ENCODE data around the gene GRID1. TPM values are rescaled to one million over a fixed set of nuclear protein-coding genes. Genes with fewer than 3 reads are reported as not detected.
"Not testable (repeated sequence)": the region's sequence is repeated elsewhere in the genome, so short reads cannot be mapped to it uniquely, and the experiment has no call there.

Gene GRID1
- polyA plus RNA-seq, 12 donors, result 3.0 to 7.0 (median 4.9) TPM; not detected in 2

DNA sequence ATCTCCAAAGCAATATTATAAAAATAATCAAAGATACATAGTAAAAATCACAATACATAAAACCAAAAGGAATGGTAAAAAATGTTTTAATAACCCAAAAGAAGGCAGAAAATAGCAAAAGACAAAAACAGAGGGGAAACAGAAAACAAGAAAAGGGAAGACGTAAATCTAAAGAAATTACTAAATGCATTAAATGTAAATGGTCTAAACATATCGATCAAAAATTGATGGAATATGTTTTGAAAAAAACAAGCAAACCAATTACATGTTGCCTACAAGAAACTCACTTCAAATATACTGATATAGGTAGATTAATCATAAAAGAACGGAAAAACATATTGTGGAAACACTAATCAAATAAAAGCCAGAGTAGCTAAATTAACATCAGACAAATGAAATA lies 369.1 kb downstream of the GRID1 start:
- DNase-seq, result no peak

DNA sequence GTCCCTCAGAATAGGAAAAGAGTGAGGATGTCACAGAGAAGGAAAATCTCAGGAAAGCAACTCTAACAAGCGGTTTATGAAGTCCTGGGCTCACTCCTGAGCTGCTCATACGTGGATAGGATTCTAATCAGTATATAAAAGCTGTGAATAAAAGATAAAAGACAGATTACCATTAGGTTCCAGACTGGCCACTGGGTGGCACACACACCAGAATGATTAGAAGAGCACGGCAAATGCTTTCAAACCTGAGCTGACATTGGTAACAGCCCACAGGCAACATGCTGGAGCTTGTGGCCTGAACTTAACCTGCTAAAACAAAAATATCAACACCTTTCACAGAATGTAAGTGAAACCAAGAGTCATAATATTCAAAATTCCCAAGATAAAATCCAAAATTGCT lies 370.8 kb downstream of the GRID1 start:
- DNase-seq, result no peak

DNA sequence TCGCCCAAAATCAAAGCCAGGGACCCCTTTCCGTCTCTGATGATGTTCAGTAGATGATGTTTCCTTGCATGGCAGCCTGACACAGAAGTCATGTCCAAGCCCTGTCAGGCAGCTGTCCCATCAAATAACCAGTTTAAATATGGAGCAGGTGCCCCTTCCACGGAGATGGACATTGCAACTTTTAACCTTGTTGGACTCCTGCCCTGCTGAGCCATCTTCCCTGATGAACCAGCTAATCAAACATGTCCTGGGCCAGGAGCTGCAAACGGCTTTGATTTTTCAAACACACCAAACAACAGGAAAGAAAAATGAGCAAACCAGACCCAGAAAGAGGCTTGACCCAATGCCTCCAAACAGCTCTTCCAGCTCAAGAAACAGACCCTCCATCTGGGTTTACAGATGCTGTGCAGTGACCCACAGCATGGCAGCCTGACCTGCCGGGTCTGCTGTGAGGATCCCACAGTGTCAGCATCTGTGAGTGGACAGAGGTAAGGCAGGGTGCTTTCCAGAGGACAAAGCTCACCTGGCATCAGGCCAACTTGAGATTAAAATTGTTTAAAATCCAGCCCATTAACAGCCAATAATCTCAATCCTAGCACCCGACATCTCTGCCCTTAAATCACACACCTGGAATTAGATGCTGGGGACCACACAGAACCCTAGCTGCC lies 372.6 kb downstream of the GRID1 start:
- no peak for DNase-seq

DNA sequence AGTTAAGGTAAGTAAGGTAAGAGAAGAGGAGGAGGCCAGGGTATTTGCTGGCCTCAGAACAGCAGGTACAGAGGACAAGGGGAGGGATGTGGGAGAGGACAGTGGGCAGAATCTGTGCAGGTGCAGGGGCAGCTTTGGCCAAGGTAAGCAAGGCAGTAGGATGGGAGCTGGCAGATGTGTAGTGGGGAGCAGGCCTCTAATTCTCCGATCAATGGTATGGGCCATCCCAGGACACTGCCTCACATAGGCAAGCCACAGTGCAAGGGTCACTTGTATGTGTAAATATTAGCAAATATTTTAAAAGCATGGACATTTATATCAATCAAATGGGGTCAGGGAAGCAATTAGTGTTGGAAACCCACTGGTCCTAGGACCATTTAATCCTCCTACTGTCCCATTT lies 373.5 kb downstream of the GRID1 start:
- no peak for DNase-seq

DNA sequence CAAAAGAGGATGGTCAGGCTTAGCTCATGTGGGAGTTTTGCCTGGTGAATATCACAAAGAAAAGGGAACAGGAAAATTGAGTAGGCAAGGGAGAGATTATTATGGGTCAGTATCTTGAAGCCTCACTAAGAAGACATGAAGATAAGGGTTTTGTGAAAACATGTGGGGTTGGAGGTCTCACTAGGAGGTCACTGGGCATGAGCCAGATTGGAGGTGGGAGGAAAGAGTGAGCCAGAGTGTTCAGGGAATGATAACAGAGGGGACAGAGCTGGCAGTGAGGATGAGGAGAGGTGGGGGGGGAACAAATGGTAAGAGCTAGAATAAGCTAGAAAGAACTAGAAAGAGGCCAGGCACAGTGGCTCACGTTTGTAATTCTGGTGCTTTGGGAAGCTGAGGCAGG lies 374.3 kb downstream of the GRID1 start:
- DNase-seq, result no peak

DNA sequence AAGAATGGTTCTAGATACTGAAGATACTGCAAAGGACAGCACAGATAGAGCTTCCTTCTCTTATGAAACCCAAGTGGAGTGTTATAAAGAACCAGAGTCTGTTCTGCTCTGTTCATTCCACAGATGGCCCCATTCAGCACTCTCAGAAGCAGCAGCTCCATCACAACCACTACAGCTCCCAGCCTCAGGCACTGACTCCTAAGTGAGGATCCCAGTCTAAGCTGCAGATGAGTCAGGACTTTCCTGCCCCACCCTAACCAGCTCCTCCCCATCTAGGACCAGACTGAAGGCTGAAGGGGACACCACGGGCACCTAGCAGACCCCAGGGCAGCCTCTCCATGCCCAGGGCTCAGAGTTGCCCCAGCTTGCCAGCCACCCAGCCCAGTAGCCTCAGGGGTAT lies 379.8 kb downstream of the GRID1 start:
- DNase-seq, result no peak

DNA sequence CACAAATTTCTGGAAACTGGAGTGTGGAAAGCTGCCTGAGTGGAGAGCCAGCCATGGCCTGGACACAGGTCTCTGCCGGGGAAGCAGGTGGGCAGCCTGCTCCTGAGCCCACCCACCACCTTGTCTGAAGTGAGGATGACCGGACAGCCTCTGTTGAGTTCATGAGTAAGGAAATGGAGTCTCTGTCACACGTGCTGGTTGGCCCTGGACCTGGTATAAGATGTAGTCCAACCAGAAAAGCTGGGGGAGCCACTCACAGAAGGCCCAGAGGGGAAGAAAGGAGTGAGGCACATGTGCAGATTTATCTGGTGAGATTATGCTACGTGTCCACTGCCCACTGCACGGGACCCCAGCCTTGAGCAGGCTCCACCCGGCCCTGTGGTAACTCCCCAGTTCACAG lies 383.5 kb downstream of the GRID1 start:
- DNase-seq, result no peak

DNA sequence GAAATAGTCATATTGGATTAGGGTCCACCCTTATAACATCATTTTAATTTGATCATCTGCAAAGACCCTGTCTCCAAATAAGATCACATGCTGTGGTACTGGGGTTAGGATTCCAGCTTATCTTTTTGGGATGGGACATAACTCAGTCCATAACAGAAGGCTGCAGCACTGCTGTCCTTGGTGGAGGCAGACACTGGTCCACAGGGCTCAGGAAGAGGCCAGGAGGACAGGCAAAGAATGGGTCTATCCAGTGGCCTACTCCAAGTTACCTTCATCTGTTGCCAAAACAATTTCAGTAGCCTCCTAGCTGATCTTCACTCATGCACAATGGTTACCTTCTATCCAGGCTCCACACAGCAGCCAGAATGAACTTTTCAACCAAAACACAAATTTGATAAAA lies 387.0 kb downstream of the GRID1 start:
- no peak for DNase-seq

DNA sequence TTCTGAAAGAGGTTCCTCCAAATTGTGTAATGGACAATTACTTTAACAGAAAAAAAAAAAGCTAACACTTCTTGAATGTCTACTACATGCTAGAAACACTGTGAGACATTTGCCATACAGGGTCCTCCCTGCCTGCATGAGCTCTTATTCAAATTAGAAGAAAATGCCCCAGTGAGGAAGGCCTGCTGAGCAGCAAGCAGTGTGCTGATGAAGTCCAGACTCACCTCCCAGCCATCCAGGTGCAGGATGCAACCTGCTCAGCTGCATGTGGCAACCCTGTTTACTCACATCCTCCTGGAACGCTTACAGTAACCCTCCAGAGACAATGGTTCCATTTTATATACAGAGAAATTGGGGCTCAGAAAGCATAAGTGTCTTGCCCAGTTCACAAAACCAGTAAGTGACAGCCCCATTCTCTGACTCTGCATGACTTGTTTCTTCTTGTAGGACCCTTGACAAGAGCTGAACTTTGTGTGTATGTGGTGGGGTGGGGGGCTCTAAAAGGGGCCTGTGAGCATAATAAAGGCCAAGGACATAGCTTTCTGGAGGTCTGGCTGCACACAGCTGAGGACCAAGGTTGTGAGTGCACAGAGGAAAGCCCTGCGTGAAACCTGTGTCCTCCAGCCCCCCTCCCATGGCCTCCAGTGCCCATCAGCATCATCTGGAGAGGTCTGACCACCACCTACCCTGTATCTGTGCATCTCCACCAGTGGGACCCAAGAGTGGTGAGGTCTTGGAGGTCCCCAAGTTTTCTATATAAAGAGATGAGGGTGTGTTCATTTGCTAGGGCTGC lies 387.8 kb downstream of the GRID1 start:
- no peak for DNase-seq

DNA sequence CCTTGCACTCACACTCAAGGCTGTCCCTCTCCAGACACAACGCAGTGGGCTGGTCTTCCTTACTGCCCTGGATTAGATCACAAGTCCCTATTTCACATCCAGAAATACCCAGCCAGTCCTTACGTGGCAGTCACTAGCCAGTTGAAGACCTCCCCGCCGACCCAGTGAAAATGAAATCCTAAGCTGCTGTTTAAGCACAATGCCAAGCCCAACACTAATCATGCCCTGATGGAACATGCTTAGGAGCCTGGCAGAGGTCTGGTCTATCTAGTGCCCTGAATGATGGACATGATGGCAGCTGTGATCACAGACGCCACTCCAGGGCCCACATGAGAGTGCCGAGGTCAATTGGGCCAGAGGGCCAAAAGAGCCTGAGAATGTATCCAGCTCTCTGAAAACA lies 389.0 kb downstream of the GRID1 start:
- no peak for DNase-seq

DNA sequence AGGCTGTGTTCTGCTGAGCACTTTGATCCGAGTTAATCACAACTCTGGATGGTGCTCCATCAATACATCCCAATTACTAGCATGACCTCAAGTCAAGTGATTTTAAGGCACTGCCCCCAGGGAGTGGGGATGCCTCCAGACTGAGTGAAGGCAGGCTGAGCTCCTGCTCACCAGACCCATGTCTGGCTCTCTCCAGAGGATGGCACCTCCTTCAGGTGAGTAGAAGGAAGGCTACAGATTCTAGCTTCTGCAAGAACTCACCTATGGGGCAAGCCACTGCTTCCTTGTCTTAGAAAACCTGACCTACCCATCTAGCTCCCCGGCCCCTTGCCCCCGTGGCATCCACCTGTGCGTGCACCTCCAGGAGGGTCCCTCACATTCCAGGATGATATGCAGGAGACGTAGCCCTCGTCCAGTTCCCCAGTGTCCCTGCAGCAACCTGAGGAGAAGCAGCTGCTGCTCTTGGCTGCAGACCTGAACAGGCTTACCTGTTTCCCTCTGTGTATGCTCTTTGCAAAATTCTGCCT lies 390.3 kb downstream of the GRID1 start:
- DNase-seq, result no peak

DNA sequence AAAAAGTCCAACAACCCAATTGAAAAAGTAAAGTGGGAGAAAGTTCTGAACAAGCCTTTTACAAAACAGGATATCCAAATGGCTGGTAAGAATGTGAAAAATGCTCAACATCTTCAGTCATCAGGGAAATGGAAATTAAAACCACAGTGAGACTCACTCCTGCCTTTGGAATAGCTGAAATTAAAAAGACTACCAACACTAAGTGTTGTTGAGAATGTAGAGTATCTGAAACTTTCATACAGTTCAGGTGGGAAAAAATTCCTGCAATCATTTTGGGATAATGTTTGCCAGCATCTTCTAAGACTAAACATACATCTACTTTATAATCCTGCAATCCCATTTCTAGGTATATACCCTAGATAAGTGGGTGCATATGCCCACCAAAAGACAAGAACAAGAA lies 395.1 kb downstream of the GRID1 start:
- no peak for DNase-seq

DNA sequence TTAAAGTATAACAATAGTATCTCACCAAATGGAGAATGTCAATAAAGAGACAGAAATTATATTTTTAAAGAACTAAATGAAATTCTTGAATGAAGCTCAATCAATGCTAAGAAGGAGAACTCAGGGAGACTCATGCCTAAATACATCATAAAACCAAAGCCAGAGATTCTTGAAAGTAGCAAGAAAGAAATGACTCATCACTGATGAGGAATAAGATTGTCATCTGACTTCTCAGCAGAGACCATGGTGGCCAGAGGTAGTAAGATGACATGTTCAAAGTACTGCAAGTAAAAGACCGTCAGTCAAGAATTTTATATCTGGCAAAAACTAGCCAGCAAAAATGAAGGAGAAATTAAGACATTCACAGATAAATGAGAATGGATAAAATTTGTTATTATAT lies 399.0 kb downstream of the GRID1 start:
- no peak for DNase-seq

DNA sequence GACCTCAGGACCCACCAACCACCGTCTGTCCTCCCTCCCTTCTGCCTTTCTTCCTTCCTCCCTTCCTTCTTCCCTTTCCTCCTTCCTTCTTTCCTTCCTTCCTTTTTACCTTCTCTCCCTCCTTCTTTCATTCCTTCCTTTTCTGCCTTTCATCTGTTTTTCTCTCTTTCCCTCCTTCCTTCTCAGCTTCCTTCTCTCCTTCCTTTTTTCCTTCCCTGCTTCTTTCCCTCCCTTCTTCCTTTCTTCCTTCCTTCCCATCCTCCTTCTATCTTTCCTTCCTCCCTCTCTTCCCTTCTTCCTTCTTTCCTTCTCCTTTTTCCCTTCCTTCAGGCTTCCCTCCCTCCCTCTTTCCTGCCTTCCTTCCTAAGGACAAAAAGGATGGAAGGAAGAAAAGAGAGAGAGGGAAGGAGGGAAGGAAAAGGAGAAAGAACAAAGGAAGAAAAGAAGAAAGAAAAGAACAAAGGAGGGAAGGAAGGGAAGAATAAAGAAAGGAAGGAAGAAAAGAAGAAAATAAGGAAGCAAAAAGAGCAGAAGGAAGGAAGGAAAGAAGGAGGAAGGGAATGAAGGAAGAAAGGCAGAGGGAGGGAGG lies 405.0 kb downstream of the GRID1 start:
- no peak for DNase-seq

DNA sequence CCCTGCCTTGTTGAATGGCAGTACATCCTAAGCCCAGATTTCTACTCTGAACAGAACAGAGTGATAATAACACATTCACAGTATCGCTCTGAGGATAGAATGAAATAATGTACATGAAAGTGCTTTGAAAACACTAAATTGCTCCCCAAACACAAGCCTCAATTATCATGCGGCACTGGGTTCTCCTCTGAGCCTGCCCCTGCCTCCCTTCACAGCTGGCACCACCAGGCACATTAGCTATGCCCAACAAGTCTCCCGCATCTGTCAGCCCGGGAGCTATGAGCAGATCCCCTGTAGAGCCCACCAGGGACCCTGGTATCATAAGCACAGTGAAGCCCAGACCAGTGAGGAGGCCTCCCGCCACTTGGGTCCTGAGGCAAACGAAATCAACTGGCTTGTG lies 405.5 kb downstream of the GRID1 start:
- no peak for DNase-seq

DNA sequence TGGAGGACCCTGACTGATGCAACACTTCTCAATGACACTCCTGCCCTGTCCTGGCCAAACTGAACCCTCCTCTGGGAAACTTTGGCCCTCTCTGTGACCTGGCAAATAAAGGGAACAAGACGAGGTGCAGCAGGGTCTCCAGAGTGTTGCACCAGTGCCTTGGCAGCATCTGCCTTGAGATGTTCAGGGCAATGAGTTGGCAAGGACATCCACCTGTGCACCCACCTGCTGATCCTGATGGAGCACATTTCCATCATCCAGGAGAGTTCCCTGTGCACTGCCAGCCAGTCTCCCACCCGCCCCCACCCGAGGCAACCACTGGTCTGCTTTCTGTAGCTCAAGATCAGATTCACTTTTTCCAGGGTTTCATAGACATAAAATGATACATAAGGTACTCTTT lies 407.4 kb downstream of the GRID1 start:
- DNase-seq, result no peak

DNA sequence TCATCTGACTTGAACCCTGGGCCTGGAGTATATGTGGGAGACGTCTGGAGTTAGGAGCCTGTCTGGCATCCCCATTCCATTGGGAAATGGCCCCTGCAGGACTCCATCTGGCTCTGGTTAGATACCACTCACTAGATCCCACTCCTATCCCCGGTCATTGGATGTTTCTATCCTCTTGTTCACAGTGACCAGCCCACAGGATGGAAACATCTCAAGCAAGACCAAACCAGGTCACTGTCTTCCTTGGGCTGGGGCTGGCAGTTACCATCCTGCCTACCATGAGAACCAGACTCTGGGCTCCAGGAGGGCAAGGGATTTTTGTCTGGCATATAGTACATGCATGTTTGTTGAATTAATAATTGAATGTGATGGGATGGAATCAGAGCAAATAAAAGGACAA lies 415.7 kb downstream of the GRID1 start:
- no peak for DNase-seq

DNA sequence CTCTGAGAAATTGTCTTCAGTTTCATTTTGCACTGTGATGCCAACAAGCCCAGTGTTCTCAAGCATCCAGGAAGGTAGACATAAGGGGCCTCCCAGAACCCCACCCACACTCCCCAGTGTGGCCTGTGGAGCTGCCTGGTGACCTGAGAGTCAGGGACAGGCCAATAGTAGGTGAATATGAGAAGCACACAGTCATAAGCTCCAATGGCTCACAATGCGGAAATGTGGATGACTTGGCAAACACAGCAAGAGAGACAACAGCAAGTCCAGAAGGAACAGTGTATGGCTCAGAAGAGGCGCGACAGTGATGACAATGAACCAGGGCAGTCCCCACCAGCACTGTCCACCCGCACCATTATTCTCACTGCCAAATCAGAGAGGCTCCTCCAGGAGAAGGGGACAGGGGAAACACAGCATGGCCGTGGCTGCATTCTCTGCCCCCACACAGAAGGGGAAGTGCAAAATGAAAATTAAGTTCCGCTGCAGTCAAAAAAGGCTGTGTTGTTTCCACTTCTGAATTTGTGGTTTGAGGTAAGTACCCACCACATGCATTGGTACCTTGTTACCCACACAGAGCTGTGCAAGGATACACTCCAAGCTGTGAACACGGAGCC lies 419.8 kb downstream of the GRID1 start:
- DNase-seq, result no peak

DNA sequence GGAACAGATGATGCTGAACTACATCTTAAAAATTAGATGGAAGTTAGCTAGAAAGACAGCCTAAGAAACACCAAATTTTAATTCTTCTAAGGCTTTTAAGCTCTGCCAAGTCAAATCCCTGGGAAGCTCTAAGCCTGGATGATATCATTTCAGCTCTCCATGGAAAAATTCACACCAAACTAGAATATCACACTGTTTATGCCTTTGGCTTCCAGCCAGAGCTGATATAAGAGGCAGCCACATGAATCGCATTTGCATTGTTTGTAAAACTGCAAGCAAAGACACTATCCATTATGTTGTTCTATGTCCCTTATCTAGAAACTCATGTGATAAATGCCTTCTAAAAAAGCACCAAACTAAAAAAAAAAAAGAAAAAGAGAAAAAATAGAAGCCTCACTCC lies 430.4 kb downstream of the GRID1 start:
- no peak for DNase-seq

DNA sequence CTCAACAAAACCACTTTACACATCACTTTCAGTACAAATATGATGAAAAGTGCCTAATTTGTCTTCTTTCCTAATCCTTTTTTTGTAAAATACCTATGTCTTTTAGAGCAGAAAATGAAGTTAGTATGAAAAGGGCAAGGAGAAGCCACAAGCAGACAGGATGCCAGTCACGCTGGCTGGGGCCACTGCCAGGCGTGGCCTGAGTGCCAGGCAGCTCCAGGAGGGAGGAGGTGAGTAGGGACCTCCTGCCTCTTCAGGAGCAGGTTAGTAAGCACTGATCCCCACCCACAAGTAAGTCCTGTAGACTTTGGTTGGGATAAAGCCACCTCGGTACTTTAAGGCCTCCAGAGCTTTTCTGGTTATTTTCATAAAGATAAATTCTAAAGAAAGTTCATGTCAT lies 432.0 kb downstream of the GRID1 start:
- DNase-seq, result no peak

DNA sequence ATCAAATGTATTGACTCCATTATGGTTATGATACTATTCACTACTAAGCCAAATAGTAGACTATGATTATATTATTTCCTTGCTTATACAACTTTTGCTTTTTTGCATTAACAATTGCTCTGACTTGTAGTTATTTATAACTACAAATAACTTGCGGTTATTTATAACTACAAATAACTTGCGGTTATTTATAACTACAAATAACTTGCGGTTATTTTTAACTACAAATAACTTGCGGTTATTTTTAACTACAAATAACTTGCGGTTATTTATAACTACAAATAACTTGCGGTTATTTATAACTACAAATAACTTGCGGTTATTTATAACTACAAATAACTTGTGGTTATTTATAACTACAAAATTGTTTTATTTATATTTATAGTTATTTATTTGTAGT lies 436.6 kb downstream of the GRID1 start:
- DNase-seq, result not testable (repeated sequence)

DNA sequence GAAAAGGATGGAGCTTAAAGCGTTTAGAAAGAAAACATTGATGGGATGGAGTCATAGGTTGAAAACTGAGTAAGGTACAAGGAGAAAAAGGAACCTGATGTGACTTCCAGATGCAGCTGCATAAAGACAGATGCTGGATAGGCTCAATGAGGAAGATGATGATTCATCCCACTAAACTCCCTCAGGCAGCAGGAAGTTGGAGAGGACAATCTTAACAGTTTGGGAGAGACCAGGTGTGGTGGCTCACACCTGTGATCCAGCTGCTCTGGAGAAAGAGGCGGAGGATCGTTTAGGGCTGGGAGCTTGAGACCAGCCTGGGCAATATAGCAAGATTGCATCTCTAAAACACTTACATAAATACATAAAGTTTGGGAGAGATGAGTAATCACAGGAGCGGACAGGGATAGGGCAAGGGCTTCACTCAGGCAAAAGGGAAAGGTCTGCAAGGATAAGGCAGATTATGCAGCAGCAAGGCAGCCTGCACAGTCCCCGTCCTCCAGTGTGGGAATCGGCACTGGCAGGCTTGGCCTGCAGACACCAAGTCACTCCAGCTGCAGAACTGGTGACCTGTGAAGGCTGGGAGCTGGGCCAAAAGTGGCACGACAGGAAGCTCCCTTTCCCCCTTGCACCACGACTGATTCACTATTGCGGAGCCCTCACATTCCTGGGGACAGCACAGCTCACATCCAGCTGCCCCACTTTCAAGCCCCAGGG lies 438.5 kb downstream of the GRID1 start:
- no peak for DNase-seq
